Lower lobe of right lung (tissue), 2 donors: ENCODE data around the gene OR1F1. TPM values are rescaled to one million over a fixed set of nuclear protein-coding genes. Genes with fewer than 3 reads are reported as not detected.

Experiments used
- ATAC-seq, 2 donors: fragments of 200-7000 bp; cut with Tn5 transposase; one replicate each; pipeline ENCODE4 v1.9.1; 2020 to 2022; ENCODE audit warnings: mild to moderate bottlenecking in 2 of 2, moderate library complexity in 2 of 2
- DNase-seq: peaks from one replicate; pipeline ENCODE4 v3.0.0-alpha.2; 2020
- H3K27ac ChIP-seq: fragments of 200-600 bp; one replicate; pipeline ENCODE4 v1.8.0; 2022
- H3K27me3 ChIP-seq: fragments of 200-600 bp; one replicate; pipeline ENCODE4 v1.8.0; 2022; ENCODE audit warnings: low read depth
- H3K36me3 ChIP-seq: fragments of 200-600 bp; one replicate; pipeline ENCODE4 v1.8.0; 2022; ENCODE audit warnings: mild to moderate bottlenecking
- H3K4me1 ChIP-seq: fragments of 200-600 bp; one replicate; pipeline ENCODE4 v1.8.0; 2022
- H3K4me3 ChIP-seq: fragments of 200-600 bp; one replicate; pipeline ENCODE4 v1.8.0; 2022; ENCODE audit warnings: mild to moderate bottlenecking
- H3K9me3 ChIP-seq: fragments of 200-600 bp; one replicate; pipeline ENCODE4 v1.8.0; 2022
- CTCF ChIP-seq: fragments of 200-600 bp; IDR thresholded peaks from one replicate; pipeline ENCODE4 v1.8.0; 2022; ENCODE audit warnings: antibody characterized with exemption, mild to moderate bottlenecking
- intact Hi-C: fragments of 100-400 bp; cut with DNase I; formaldehyde crosslinking; loops from one replicate; pipeline ENCODE4 v1.11.0; 2022
- total RNA-seq: library from RNA; stranded (reverse); fragmentation: NEBNext Ultra II Directional; extraction: Animal tissue kit (Norgen Biotek cat#: 25700); gene quantifications from one replicate; pipeline ENCODE4 v1.2.1, GENCODE V29; 2021
- donor health status: DM: no; HTN: yes; CAD: no; lungs with severe emphysema.

The OR1F1 gene
- total RNA-seq, 1 donor from 2014 or later: not detected

- Histone ChIP-seq H3K27me3 (no peaks in the 10 kb centered on the region), H3K4me1 (peaks cover 6% of the 10 kb centered on the region), H3K36me3 (peaks cover 29% of the 10 kb centered on the region), H3K4me3 (no peak overlapping the region), H3K27ac (no peak overlapping the region), H3K9me3 (no peaks in the 10 kb centered on the region)
- DNase-seq (peak; percentile 38), ATAC-seq (no peak)
- intact Hi-C loops: no loop called here
- no peak for TF ChIP-seq CTCF
Observed at GRCh38 chr16:3144321-3144983, 43.6 kb upstream of the OR1F1 start.

GRCh38 chr16:3145151-3145550 is 42.9 kb upstream of the OR1F1 start:
- no peak for DNase-seq
- Histone ChIP-seq H3K27ac (no peak overlapping the region), H3K27me3 (no peaks in the 10 kb centered on the region), H3K4me3 (no peak overlapping the region), H3K36me3 (peaks cover 23% of the 10 kb centered on the region), H3K4me1 (peaks cover 10% of the 10 kb centered on the region), H3K9me3 (no peaks in the 10 kb centered on the region)
- no peak for ATAC-seq
- TF ChIP-seq CTCF: no peak
- intact Hi-C loops: no loop called here

GRCh38 chr16:3145660-3146059 is 42.3 kb upstream of the OR1F1 start:
- Histone ChIP-seq H3K9me3 (no peaks in the 10 kb centered on the region), H3K27ac (no peak overlapping the region), H3K36me3 (peaks cover 22% of the 10 kb centered on the region), H3K4me1 (peaks cover 10% of the 10 kb centered on the region), H3K27me3 (no peaks in the 10 kb centered on the region), H3K4me3 (no peak overlapping the region)
- intact Hi-C loops: no loop called here
- DNase-seq (peak; percentile 43), ATAC-seq (no peak)
- no peak for TF ChIP-seq CTCF

- intact Hi-C loops: no loop called here
- no peak for TF ChIP-seq CTCF
- H3K4me3 ChIP-seq: no peak overlapping the region
- no peaks in the 10 kb centered on the region for H3K9me3 ChIP-seq
- no peaks in the 10 kb centered on the region for H3K27me3 ChIP-seq
- H3K27ac ChIP-seq: no peak overlapping the region
- peak; percentile 42 for DNase-seq
- H3K36me3 ChIP-seq: peaks cover 7% of the 10 kb centered on the region
- H3K4me1 ChIP-seq: peaks cover 19% of the 10 kb centered on the region
- no peak for ATAC-seq
Observed at GRCh38 chr16:3147046-3147756, 40.8 kb upstream of the OR1F1 start.

- no peak for TF ChIP-seq CTCF
- Histone ChIP-seq H3K36me3 (peaks cover 2% of the 10 kb centered on the region), H3K27me3 (no peaks in the 10 kb centered on the region), H3K27ac (no peak overlapping the region), H3K4me1 (peaks cover 21% of the 10 kb centered on the region), H3K9me3 (no peaks in the 10 kb centered on the region), H3K4me3 (no peak overlapping the region)
- ATAC-seq (no peak), DNase-seq (peak; percentile 32)
- intact Hi-C loops: no loop called here
Observed at GRCh38 chr16:3147757-3148104, 40.3 kb upstream of the OR1F1 start.
